ENCODE data around the gene ACVRL1.

DNA sequence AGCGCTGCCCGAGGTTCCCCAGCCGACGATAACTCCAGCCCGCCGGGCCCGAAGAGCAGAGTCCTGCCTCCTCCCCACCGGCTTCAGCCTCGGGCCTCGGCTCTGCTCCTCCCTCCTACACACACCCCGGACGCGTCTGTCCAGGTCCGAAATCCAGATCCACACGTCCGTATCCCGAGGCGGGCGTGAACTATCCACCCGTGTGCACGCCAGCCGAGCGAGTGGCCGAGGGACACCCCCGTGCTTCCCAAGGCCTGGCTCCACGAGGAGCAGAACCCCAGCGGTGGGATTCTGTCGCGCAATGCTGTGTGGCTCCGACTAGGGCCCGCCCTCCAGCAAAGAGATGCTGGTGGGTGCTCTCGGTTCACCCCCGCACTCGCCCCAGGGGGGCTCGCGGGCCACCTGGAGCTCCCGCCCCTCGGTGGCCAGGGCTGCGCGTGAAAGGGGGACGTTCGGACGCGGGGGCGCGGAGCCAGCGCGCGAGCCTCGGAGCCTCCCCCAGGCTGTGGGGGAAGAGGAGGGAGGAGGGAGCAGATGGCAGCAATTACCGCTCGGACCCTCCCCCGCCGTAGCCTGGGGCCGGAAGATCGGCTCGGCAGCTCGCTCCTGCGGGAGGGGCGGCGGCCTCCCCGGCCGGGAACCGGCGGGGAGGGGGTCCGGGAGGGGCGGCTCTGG is 38.3 kb upstream of the ACVRL1 start:
- no peak for TF ChIP-seq GATA2 (IDR thresholded peaks at IDR 0.05; ENCODE audit: low read depth, low read length)
- TF ChIP-seq GATA3 (IDR thresholded peaks at IDR 0.05; ENCODE audit: low read depth, low read length): no peak

Measured in SH-SY5Y (cell line).